PFSK-1 (cell line): ENCODE results near the gene NHLRC4.

ENCODE experiments used
- FOXP2 ChIP-seq: optimal IDR thresholded peaks from 2 replicates; pipeline ENCODE3; 2011; ENCODE audit warnings: borderline replicate concordance, control low read depth, inconsistent platforms; ENCODE audit not compliant: insufficient read depth; ENCODE audit errors: extremely low read length, extremely low read depth
- POLR2AphosphoS5 ChIP-seq: IDR thresholded peaks from 2 replicates; pipeline ENCODE4 v1.6.1; 2012; ENCODE audit warnings: low read depth, mild to moderate bottlenecking, control low read depth, low read length, moderate library complexity
- REST ChIP-seq, 2 experiments: IDR thresholded peaks; 2 replicates each; pipeline versions ENCODE4 v1.6.1 to v1.8.0; 2011 to 2012; ENCODE audit warnings: low read depth in 2 of 2, low read length in 2 of 2, control low read depth in 1 of 2, inconsistent platforms in 1 of 2, mild to moderate bottlenecking in 1 of 2, moderate library complexity in 1 of 2; ENCODE audit not compliant: insufficient read depth in 1 of 2
- SIN3A ChIP-seq: IDR thresholded peaks from 2 replicates; pipeline ENCODE4 v1.6.1; 2012; ENCODE audit warnings: mild to moderate bottlenecking, low read length, moderate library complexity, borderline replicate concordance; ENCODE audit not compliant: insufficient read depth
- TAF1 ChIP-seq: IDR thresholded peaks from 2 replicates; pipeline ENCODE4 v1.6.1; 2012; ENCODE audit warnings: low read length, control low read depth, borderline replicate concordance; ENCODE audit not compliant: insufficient read depth

The NHLRC4 gene

GRCh38 chr16:534135-534534 is 32.7 kb upstream of the NHLRC4 start:
- TF ChIP-seq TAF1 (no peak), POLR2AphosphoS5 (no peak), REST (IDR thresholded peaks at IDR 0.05; ENCODE audit: insufficient read depth in 1 of 2, low read depth in 2 of 2, low read length in 2 of 2) (no peak), SIN3A (no peak), FOXP2 (no peak)

GRCh38 chr16:534856-535445 is 31.9 kb upstream of the NHLRC4 start:
- TF ChIP-seq FOXP2 (no peak), TAF1 (no peak), REST (IDR thresholded peaks at IDR 0.05; ENCODE audit: insufficient read depth in 1 of 2, low read depth in 2 of 2, low read length in 2 of 2) (no peak), SIN3A (no peak)

GRCh38 chr16:535446-536405 is 31.1 kb upstream of the NHLRC4 start:
- TF ChIP-seq SIN3A (no peak), POLR2AphosphoS5 (no peak), REST (IDR thresholded peaks at IDR 0.05; ENCODE audit: insufficient read depth in 1 of 2, low read depth in 2 of 2, low read length in 2 of 2) (no peak), TAF1 (no peak), FOXP2 (no peak)

GRCh38 chr16:536746-537145 is 30.1 kb upstream of the NHLRC4 start:
- no peak for TF ChIP-seq FOXP2
- TF ChIP-seq SIN3A, result no peak
- no peak for TF ChIP-seq REST (IDR thresholded peaks at IDR 0.05; ENCODE audit: insufficient read depth in 1 of 2, low read depth in 2 of 2, low read length in 2 of 2)
- no peak for TF ChIP-seq TAF1
- TF ChIP-seq POLR2AphosphoS5, result no peak
